Stimulated activated CD4-positive, alpha-beta T cell treated with anti-CD3 and anti-CD28 coated beads, Interleukin-12 subunit alpha, Interleukin-12 subunit beta, amount 100 ng/mL, for 48 hours (primary cell): Measurements from ENCODE around the gene THRB.
"Not testable (repeated sequence)": the region's sequence is repeated elsewhere in the genome, so short reads cannot be mapped to it uniquely, and the experiment has no call there.

Experiments
- DNase-seq, 3 donors: peaks; one replicate each; pipeline ENCODE4 v3.0.0-alpha.2; 2020; ENCODE audit warnings: low read depth in 2 of 3, low spot score in 1 of 3

THRB gene

DNA sequence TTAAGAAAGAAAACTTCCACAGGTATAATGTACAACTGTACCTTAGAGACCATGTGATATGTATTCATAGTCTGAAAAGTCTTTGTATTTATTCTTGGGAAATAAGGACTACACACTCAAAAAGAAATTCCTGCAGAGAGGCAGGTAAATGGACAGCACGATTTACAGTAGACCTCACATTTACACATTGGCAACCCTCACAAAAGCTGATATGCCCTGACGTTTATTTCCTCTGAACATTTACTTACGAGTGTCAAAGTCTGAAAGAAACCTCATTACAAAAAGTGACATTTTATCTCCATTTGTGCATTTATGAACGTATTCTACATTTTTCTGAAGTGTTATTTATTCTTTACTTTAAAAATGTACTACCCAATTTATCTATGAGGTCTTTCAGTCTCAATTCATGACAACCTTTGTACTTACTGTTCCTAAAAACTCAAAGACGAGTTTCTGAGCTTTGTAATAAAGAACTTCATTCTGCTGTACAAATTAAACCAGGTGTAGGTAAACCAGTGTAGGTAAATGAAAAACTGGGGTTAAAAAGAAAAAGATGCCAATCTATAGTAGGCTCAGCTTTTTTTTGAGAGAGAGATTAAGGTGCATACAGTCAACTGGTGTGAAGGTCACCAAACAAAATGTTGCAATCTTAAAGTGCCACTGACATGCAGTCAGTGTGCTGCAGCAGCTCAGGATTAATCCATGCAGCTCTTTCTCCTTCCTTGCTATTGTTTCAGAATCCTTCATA lies 44.3 kb downstream of the THRB start:
- DNase-seq: no peak

DNA sequence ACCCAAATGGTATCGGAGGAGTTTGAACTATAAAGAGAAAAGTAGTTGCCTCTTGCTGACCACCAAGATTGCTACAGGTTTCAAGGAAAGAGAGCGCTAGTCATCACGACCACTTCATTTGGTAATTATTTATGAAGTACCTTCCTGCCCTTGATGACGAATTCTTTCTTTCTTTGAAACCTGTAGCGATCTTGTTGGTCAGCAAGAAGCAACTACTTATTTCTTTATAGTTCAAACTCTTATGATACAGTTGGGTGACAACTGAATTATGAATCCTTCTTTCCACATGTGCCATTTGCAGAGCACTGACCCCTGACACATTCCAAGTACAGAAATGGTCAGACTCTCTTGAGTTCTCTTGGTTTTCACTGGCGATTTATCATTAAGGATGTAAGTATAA lies 46.8 kb downstream of the THRB start:
- DNase-seq: no peak

- no peak for DNase-seq
Measured at GRCh38 chr3:24446032-24446431, 48.6 kb downstream of the THRB start.

GRCh38 chr3:24443476-24443875 lies 51.2 kb downstream of the THRB start:
- DNase-seq: no peak

GRCh38 chr3:24440760-24441464 lies 53.7 kb downstream of the THRB start:
- DNase-seq: no peak

GRCh38 chr3:24439021-24439420 lies 55.6 kb downstream of the THRB start:
- DNase-seq: no peak

DNA sequence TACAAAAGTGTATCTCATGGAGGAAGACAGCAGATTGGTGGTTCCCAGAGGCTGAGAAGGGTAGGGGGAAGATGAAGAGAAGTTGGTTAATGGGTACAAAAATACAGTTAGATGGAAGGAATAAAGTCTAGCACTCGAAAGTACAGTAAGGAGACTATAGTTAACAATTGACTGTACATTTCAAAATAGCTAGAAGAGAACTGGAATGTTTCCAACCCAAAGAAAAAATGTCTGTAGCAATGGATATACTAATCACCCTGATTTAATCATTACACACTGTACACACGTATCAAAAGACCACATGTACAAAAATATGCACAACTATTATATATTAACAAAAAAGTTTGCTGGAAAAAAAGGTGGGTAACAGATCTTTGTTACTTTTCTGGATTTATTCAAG lies 57.3 kb downstream of the THRB start:
- DNase-seq: no peak

- DNase-seq: no peak
Measured at GRCh38 chr3:24435584-24435983, 59.1 kb downstream of the THRB start.

DNA sequence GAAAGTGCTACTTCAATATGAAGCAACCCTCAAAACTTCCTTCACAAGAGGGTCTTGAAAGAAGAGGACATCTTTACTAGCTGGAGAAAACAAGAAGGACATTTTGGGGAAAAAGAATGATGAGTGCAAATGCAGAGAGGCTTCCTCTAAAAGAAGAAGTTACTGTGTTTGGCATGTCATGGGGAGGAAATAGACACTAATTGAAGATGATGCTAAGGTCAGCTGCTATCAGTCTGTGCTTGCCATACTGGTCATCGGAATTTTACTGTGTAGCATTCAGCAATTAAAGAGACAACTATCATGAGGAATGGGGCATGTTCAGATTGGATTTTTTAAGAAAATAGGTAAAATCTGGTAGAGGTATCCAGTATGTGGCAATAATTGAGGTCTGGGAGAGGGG lies 60.0 kb downstream of the THRB start:
- no peak for DNase-seq

- DNase-seq: no peak
Measured at GRCh38 chr3:24433838-24434591, 60.6 kb downstream of the THRB start.

GRCh38 chr3:24432989-24433388 lies 61.7 kb downstream of the THRB start:
- no peak for DNase-seq

DNA sequence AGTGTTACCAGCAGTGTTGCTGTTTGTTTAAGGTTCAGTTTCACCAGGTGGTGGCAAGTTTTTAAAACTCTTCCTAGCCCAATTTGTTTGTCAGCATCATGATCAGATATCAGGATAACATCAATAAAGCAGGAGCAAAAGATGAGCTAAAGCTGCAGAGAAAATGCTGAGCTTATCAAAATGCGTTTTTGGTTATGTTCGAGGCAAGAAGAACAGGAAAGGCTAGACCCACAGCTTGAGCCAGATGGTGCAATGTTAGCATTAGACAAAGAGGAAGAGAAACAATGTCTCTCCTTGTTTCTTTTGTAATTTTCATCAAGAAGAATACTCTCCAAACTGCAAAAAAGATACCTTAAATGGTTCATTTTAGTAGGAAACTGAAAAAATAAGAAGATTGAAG lies 66.2 kb downstream of the THRB start:
- no peak for DNase-seq

DNA sequence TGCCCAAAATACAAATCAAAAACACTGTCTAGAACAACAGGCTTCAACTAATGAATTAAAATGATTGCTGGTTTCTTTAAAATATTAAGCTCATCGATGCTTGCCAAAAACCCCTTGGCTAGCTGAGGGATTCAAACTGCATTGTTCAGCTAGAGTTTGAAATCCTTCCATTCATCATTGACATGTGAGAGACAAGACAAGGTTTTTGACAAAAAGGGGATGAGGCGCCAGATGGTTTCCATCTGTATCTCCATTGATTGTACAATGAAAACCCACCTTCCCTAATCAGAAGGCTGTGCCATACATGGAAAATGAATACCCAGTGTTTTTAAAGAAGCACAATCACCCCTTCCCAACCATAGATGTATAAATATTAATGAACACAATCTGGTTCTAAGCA lies 67.8 kb downstream of the THRB start:
- no peak for DNase-seq

- DNase-seq: not testable (repeated sequence)
Measured at GRCh38 chr3:24420829-24421228, 73.8 kb downstream of the THRB start.

DNA sequence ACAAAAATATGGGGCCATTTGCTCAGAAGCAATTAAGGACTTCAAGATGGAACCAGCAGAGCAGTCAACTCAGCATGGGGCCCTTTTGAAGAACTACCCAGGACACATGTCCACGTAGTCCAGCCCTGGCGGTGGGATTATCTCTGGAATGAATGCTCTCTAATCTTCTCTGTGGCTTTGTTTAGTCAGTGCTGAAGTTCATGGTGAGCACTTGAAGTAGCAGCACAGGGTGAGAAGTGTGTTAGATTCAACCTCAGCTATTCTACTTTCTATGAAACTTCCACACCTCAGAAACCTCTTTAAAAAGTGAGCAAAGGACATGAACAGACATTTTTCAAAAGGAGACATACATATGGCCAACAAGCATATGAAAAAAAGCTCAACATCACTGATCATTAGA lies 74.4 kb downstream of the THRB start:
- no peak for DNase-seq

DNA sequence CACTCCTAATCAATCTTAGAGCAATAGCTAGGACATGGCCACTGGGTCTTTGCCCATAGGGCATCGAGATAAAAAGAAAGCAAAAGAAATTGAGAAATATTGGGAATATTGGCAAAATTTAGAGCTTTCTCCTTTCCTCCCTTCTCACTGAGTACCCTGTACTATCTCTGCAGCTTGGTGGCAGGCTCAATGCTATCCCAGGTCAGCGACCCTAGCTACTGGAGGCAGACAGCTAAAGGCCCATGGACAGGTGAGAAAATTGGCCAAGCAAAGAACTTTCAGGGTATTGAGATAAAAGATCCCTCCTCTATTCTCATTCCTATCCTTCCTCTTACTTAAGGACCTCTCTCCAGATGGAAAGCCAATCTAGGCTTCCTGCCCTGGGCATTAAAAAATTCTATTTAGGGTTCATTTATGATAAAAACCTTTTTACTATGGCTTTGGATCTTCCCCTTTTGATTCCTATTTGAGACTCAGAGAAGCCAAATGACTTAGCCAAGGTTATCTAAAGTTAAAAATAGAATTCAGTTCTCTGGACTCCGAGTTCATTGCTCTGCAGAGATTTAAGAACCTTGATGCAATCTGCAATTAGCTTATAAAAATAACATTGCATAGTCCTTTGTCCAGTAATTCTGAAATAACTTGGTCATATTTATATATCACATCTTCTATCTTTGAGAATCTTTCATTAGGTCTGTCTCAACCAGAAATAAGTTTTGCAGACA lies 75.4 kb downstream of the THRB start:
- DNase-seq: no peak

GRCh38 chr3:24417730-24418129 lies 76.9 kb downstream of the THRB start:
- DNase-seq: no peak

DNA sequence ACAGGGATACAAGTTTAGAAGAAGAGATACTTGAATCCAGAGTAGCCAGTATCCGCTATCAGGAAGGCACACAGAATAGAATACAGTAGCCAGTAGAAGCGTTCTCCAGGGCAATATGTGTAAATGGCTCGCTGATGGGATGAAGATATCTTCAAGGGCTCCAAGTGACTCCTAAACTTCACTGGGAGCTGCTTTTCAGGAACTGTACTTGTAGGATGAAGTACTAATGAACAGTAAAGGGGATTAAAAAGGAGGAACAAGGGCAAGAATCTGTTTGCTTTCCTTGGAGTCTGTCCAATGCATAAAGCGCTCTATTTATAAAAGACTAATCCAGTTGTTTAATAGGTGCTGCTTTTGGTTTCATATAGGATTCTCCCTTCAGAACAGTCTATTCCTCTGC lies 78.4 kb downstream of the THRB start:
- no peak for DNase-seq

DNA sequence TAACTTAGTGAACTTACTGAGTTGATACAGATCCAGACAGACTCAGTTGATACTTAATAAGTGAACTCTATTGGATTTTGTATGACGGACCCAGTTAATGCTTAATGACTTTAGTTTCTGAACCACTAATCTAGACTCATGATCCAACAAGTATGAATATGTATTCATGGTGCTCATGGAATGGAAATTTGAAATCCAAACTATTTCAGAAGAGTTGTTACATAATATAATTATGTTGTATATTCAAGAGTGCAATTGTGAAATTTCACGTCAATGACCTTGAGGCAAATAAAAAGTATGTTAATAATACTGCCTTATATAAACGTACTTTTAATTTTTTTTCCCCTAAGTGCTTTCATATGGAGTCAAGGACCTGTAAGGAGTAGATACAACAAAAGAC lies 78.8 kb downstream of the THRB start:
- no peak for DNase-seq

DNA sequence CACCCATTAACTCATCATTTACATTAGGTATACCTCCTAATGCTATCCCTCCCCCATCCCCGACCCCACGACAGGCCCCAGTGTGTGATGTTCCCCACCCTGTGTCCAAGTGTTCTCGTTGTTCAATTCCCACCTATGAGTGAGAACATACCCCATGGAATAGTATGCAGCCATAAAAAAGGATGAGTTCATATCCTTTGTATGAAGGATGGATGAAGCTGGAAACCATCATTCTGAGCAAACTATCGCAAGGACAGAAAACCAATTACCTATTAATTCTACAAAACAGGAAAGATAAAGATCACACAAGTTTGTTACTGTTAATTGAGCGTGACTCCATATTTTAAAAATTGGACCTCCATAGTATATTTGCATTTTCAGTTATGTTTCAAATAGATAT lies 81.0 kb downstream of the THRB start:
- DNase-seq: not testable (repeated sequence)

DNA sequence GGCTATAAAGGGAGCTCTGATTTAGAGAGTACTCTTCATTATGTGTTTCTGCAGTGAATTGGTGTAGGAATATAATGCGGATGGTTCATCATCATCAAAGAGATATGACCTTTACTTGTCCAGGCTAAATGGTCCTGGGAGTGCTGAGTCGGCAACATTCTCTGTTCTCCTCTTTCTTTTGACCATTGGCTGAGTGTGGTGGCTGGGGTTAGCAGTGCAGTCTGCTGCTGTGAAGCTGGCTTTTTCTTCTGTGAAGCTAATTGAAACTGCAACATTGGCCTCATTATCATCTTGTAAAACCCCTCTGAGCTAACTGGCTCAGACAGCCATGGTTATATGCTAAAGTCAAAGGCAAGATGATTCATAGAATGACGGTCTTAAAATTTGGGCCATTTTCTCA lies 83.8 kb downstream of the THRB start:
- DNase-seq: no peak
